GM12874 (cell line): Measurements from ENCODE around the gene OLIG3.

Experiments
- CTCF ChIP-seq: IDR thresholded peaks from 2 replicates; pipeline ENCODE4 v1.5.1; 2011; ENCODE audit warnings: low read depth, mild to moderate bottlenecking, control low read depth, low read length, moderate library complexity; ENCODE audit not compliant: insufficient read depth

Gene OLIG3

GRCh38 chr6:137443901-137444300, 50.3 kb downstream of the OLIG3 start:
- no peak; the same call in 1 of the 2 replicates for TF ChIP-seq CTCF
